Endothelial cell of hepatic sinusoid (primary cell): Measurements from ENCODE around the gene KISS1R.

ENCODE experiments used
- in situ Hi-C: cut with HindIII; loops from 2 replicates; pipeline ENCODE4 v1.10.0; 2017; ENCODE audit warnings: low sequenced_read_pairs

Gene KISS1R

DNA sequence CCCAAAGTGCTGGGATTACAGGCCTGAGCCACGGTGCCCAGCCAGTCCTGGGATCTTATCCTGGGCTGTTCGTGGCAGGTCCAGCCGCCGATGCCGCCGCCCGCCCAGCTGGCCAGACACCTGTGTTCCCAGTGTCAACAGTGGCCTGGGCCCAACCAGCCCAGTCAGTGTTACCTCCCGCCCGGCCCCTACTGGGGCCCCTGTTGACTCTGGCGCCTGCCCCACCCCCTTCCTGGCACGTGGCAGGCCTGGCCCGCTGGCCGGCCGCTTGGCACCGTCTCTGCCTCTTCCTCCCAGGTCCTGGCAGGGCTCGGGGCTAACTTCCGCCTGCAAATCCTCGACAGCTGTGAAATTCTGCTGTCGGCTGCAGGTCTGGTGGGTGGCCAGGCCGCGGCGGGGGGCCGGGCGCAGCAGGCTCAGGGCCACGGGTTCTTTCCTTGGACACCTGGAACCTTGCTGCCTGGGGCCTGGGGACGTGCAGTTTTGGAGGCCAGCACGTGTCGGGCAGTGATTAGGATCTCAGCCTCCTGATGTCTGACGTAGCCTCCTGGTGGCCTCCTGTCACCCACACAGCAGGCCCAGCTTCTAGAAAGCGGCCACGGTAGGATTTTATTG, 17.8 kb downstream of the KISS1R start:
- in situ Hi-C loops, result no loop called here

- in situ Hi-C loops, result no loop called here
Measured at GRCh38 chr19:936175-936546, 19.0 kb downstream of the KISS1R start.

GRCh38 chr19:937259-937694, 20.1 kb downstream of the KISS1R start:
- in situ Hi-C loops, result no loop called here

GRCh38 chr19:938233-938923, 21.2 kb downstream of the KISS1R start:
- in situ Hi-C loops, result no loop called here

DNA sequence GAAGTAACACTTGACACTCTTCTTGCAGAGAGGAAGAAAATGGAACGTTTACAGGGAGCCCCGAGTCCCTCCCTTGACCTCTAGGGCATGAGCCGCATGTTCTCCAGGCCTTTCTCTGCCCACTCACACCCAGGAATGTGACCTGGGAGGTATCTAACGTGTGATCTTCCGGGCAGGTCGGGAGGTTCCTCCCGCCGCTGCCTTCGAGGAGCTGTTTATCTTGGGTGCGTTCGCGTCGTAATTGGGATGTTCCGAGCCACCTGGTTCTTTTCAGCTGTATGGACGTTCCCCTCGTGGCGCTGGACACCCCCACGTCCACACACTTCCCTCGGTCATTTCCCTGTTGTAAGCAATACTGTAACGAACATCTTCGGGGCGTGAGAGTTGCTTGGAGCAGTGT, 22.3 kb downstream of the KISS1R start:
- in situ Hi-C loops, result no loop called here

DNA sequence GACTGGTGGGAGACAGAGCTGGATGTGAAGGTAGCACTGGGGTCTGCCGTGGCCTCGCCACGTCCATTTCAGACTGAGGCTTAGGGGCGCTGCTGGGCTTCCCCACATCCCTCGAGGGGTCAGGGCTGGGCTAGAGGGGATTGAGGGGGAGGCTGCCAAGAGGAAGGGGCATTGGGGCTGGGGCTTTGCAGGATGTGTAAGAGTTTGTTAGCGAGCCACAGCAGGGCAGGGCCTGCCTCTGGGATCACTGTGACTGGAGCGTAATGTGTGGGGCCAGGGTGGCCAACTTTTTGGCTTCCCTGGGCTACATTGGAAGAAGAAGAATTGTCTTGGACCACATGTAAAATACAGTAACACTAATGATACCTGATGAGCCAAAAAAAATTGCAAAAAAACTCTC, 22.8 kb downstream of the KISS1R start:
- in situ Hi-C loops, result no loop called here

GRCh38 chr19:940591-941291, 23.6 kb downstream of the KISS1R start:
- in situ Hi-C loops, result no loop called here

DNA sequence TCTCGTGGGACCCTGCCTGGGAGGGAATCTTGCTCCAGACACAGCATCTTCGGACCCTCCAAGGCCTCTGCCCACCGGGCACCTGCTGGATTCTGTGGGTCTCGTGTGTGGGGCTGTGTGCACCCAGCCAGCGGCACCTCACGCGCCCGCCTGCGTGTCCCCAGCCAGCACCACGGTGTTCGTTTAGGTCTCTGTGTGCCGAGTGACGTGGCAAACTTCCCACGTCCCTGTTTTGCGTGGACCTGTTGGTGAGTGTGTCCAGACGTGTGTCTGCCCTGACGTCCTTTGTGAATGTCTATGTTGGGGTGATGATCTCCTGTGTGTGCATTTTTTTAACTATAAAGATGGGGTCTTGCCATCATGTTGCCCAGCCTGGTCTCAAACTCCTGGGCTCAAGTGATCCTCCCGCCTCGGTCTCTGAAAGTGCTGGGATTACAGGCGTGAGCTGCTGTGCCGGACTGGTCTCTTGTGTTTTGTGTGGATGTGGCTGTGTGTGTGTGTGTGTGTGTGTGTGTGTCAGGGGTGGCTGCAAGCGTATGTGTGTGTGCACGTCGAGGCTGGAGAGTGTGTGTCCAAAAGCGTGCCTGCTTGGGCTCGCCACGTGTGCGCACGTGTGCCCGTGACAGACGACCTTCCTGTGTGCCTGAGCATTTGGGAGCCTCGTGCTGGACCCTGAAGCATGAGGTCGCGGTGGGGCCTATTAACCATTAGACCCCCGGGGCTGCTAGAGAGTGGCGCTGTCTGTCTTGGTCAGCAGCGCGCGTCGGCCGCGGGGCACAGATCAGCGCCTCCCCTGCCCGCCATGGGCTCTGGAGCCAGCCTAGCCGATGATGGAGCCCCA, 24.4 kb downstream of the KISS1R start:
- in situ Hi-C loops, result no loop called here

- in situ Hi-C loops, result no loop called here
Measured at GRCh38 chr19:942133-942645, 25.1 kb downstream of the KISS1R start.

DNA sequence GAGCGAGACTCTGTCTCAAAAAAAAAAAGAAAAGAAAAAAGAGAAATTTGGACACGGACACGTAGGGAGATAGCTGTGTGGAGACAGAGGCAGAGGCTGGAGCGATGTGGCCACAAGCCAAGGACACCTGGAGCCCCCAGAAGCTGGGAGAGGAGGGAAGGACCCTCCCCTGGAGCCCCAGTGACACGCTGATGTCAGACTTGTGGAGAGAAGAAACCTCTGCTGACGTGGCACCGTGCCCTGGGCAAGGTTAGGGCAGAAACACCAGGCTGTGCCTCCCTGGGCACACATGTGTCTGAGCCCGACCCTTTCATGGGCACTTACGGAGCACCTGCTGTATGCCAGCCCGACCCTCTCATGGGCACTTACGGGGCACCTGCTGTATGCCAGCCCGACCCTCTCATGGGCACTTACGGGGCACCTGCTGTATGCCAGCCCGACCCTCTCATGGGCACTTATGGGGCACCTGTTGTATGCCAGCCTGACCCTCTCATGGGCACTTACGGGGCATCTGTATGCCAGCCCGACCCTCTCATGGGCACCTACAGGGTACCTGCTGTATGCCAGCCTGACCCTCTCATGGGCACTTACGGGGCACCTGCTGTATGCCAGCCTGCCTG, 26.5 kb downstream of the KISS1R start:
- in situ Hi-C loops, result no loop called here

GRCh38 chr19:944171-944567, 27.0 kb downstream of the KISS1R start:
- in situ Hi-C loops, result no loop called here

GRCh38 chr19:944663-945241, 27.6 kb downstream of the KISS1R start:
- in situ Hi-C loops, result no loop called here

DNA sequence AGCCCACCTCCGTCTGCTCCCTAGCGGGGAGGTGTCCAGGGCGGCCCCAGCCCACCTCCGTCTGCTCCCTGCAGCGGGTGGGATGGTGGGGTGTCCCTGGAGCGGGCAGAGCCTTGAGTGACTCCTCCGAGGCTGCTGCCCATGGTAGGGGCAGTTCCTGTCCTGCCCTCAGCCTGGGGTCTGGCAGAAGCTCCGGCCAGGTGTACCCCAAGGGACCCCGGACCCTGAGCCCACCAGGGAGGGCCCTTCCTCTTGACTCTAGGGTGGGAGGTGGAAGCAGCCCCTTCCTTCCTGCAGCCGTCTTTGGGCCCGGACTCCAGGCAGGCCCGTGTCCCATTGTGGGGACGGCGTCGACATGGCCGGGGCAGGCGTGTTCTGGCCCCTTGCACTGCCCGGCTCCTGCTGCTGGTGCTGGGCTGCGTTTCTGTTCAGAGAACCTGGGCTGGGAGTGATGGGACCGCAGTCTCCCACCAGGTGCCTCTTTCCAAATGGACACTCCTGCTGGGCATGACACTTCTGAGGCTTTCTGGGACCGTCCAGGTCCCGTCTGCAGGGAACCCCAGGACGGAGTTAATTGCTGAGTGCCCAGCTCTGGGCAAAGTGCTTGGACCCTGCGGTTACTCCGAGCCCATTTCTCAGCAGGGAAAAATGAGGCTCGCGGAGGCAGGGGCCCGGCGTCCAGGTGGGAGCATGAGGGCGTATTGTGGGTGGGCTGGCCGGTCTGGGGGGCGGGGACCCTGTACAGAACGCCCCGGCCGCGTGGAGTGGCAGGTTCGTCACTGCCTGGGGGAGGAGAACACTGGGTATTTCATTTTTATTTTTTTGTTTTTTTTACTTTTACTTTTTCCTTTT, 28.5 kb downstream of the KISS1R start:
- in situ Hi-C loops, result no loop called here

DNA sequence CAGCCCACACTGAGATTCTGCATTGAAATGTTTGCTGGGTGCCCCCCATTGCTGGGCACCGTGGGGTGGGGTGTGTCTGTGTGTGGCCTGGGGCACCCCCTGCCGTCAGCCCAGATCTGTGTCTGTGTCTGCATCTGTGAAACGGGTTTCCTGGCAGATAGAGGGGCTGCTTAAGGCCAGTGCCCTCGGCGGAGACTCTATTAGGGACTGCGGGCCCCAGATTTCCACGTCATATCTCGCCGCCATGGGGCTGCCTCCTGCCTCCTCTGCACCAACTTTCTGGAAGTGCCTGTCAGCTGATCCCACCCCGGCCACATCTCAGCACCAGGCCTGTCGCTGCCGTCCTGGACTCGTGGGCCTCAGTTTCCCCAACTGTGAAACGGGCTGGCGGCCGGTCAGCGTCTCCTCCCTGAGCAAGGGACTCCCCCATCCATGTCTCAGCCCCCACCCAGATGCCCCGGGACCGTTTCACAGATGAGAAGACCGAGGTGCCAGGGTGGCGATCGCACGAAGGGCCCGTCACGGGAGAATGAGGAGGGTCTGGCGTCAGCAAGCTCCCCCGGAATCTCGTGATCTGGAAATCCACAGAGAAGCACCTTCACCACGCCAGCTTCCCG, 30.1 kb downstream of the KISS1R start:
- in situ Hi-C loops, result no loop called here

- in situ Hi-C loops, result no loop called here
Measured at GRCh38 chr19:947707-948539, 30.8 kb downstream of the KISS1R start.

GRCh38 chr19:948842-949496, 31.8 kb downstream of the KISS1R start:
- in situ Hi-C loops, result no loop called here

- in situ Hi-C loops, result no loop called here
Measured at GRCh38 chr19:950352-951066, 33.4 kb downstream of the KISS1R start.
